ENCODE data around the gene DEFB132.

Gene DEFB132

GRCh38 chr20:309306-309840, 51.8 kb downstream of the DEFB132 start:
- ChIA-PET CTCF (interaction anchor here (1.4 to 3.9 kb wide), 4 partner anchors 9 to 21 kb away, joined by 4 to 11 read pairs (median 6); no protein-coding TSS in a partner anchor), POLR2A (interaction anchor here (1.4 kb wide), 1 partner anchor 10 kb away, joined by 7 read pairs; no protein-coding TSS in a partner anchor)
- TF ChIP-seq CTCF (IDR thresholded peaks at IDR 0.05; ENCODE audit: control extremely low read depth, extremely low read depth, low read depth, missing control alignments): no peak
- DNase-seq (ENCODE audit: extremely low spot score): no peak

- POLR2A ChIA-PET: interaction anchor here (1.4 kb wide), 1 partner anchor 11 kb away, joined by 7 read pairs; no protein-coding TSS in a partner anchor
- CTCF ChIA-PET: interaction anchor here (0.7 to 3.9 kb wide), 5 partner anchors 10 to 20 kb away, joined by 3 to 11 read pairs (median 5); no protein-coding TSS in a partner anchor
- DNase-seq (ENCODE audit: extremely low spot score): peak; percentile 92
- TF ChIP-seq CTCF (IDR thresholded peaks at IDR 0.05; ENCODE audit: control extremely low read depth, extremely low read depth, low read depth, missing control alignments): no peak
These were observed 52.5 kb downstream of the DEFB132 start for GRCh38 chr20:309841-310644.

- TF ChIP-seq CTCF (IDR thresholded peaks at IDR 0.05; ENCODE audit: control extremely low read depth, extremely low read depth, low read depth, missing control alignments): no peak
- ChIA-PET POLR2A (interaction anchor here (1.4 kb wide), 1 partner anchor 11 kb away, joined by 7 read pairs; no protein-coding TSS in a partner anchor), CTCF (interaction anchor here (0.7 to 3.9 kb wide), 5 partner anchors 10 to 20 kb away, joined by 3 to 11 read pairs (median 5); no protein-coding TSS in a partner anchor)
- DNase-seq (ENCODE audit: extremely low spot score): no peak
These were observed 53.1 kb downstream of the DEFB132 start for GRCh38 chr20:310645-311044.

Measured in GM10248 (cell line).